SK-N-SH (cell line): ENCODE results near the gene SPRR3. TPM values are rescaled to one million over a fixed set of nuclear protein-coding genes. Genes with fewer than 3 reads are reported as not detected.

Source experiments
- CTCF ChIA-PET: fragments of 300-600, 350-600 bp; formaldehyde crosslinking; extraction: SDS; loops from one replicate; lab custom pipeline; 2021; lab: Yijun Ruan, JAX
- POLR2A ChIA-PET: fragments of 350-600 bp; sonication (Branson Sonifier 250); formaldehyde crosslinking; extraction: SDS; loops from one replicate; lab custom pipeline; 2020; ENCODE audit warnings: antibody characterized with exemption, inconsistent platforms; lab: Yijun Ruan, JAX
- DNase-seq: peaks from one replicate; pipeline ENCODE4 v3.0.0; 2012
- H2AFZ ChIP-seq: fragments of 200-600 bp; sonication (generic); 2 replicates; pipeline ENCODE4 v1.8.1; 2016; ENCODE audit warnings: antibody characterized with exemption, mild to moderate bottlenecking, low read depth
- H3F3A ChIP-seq: fragments of 200-600 bp; sonication (generic); replicated peaks from 2 replicates; pipeline ENCODE3; 2016; ENCODE audit warnings: antibody characterized with exemption, mild to moderate bottlenecking; ENCODE audit not compliant: insufficient read depth
- H3K27ac ChIP-seq, 2 experiments: fragments of 200-500 bp in 1 of 2; fragments of 200-600 bp in 1 of 2; sonication (Bioruptor generic) in 1 of 2; sonication (generic), shearing (Covaris generic) in 1 of 2; 2 replicates each; pipeline versions ENCODE4 v1.5.1 to v1.6.1; 2014 to 2016; ENCODE audit warnings: low read depth in 2 of 2, inconsistent platforms in 1 of 2, low read length in 1 of 2, mild to moderate bottlenecking in 1 of 2, mixed read lengths in 1 of 2
- H3K27me3 ChIP-seq: fragments of 200-600 bp; sonication (generic), shearing (Covaris generic); 2 replicates; pipeline ENCODE4 v1.6.1; 2016; ENCODE audit warnings: mixed run types; ENCODE audit not compliant: insufficient read depth
- H3K36me3 ChIP-seq, 2 experiments: fragments of 200-500 bp in 1 of 2; fragments of 200-600 bp in 1 of 2; sonication (Bioruptor generic) in 1 of 2; sonication (generic) in 1 of 2; replicated peaks in 1 of 2; 2 replicates each; pipeline versions ENCODE3 to v1.5.1; 2014 to 2016; ENCODE audit warnings: low read length in 1 of 2, mild to moderate bottlenecking in 1 of 2; ENCODE audit not compliant: insufficient read depth in 2 of 2, control insufficient read depth in 1 of 2
- H3K4me1 ChIP-seq, 2 experiments: fragments of 200-500 bp in 1 of 2; fragments of 200-600 bp in 1 of 2; sonication (Bioruptor generic) in 1 of 2; sonication (generic), shearing (Covaris generic) in 1 of 2; 2 replicates each; pipeline versions ENCODE4 v1.5.1 to v1.6.1; 2014 to 2016; ENCODE audit warnings: low read depth in 1 of 2, low read length in 1 of 2, mixed run types in 1 of 2; ENCODE audit not compliant: insufficient read depth in 2 of 2, control insufficient read depth in 1 of 2
- H3K4me2 ChIP-seq: fragments of 200-600 bp; sonication (generic), shearing (Covaris generic); 2 replicates; pipeline ENCODE4 v1.6.1; 2017; ENCODE audit warnings: mixed run types
- H3K4me3 ChIP-seq, 2 experiments: fragments of 200-500 bp in 1 of 2; fragments of 200-600 bp in 1 of 2; sonication (Bioruptor generic) in 1 of 2; sonication (generic), shearing (Covaris generic) in 1 of 2; 2 replicates each; pipeline versions ENCODE4 v1.5.1 to v1.8.1; 2014 to 2016; ENCODE audit warnings: low read depth in 2 of 2, inconsistent platforms in 1 of 2, low read length in 1 of 2, mild to moderate bottlenecking in 1 of 2, mixed read lengths in 1 of 2, moderate library complexity in 1 of 2
- H3K79me2 ChIP-seq: fragments of 200-600 bp; sonication (generic); 2 replicates; pipeline ENCODE4 v1.8.1; 2017; ENCODE audit warnings: mild to moderate bottlenecking; ENCODE audit not compliant: insufficient read depth
- H3K9ac ChIP-seq: fragments of 200-600 bp; sonication (generic); 2 replicates; pipeline ENCODE4 v1.6.1; 2017; ENCODE audit warnings: mixed run types
- H3K9me2 ChIP-seq: fragments of 200-600 bp; sonication (generic); 2 replicates; pipeline ENCODE4 v1.6.1; 2017; ENCODE audit warnings: mixed run types
- H3K9me3 ChIP-seq: fragments of 200-600 bp; sonication (generic); 2 replicates; pipeline ENCODE4 v1.6.1; 2017; ENCODE audit warnings: mixed run types, mild to moderate bottlenecking, moderate library complexity
- H4K20me1 ChIP-seq: fragments of 200-600 bp; sonication (generic); 2 replicates; pipeline ENCODE4 v1.6.1; 2017; ENCODE audit warnings: mild to moderate bottlenecking, mixed run types; ENCODE audit not compliant: insufficient read depth
- EP300 ChIP-seq, 2 experiments: IDR thresholded peaks; 2 replicates each; pipeline versions ENCODE4 v1.4.0 to v1.6.1; 2012; ENCODE audit warnings: borderline replicate concordance in 1 of 2, low read depth in 1 of 2, low read length in 1 of 2
- EZH2phosphoT487 ChIP-seq: fragments of 200-600 bp; sonication (generic); IDR thresholded peaks from 2 replicates; pipeline ENCODE4 v1.6.1; 2017; ENCODE audit warnings: low read depth, mixed run types, mild to moderate bottlenecking, antibody characterized with exemption, moderate library complexity, borderline replicate concordance
- FOXM1 ChIP-seq: IDR thresholded peaks from 2 replicates; pipeline ENCODE4 v1.4.0; 2012; ENCODE audit warnings: low read depth, mild to moderate bottlenecking
- NFIC ChIP-seq: IDR thresholded peaks from 2 replicates; pipeline ENCODE4 v1.4.0; 2012; ENCODE audit warnings: borderline replicate concordance
- NRF1 ChIP-seq: IDR thresholded peaks from 2 replicates; pipeline ENCODE4 v1.6.1; 2012; ENCODE audit warnings: low read depth, mild to moderate bottlenecking, low read length
- POLR2AphosphoS5 ChIP-seq: IDR thresholded peaks from 2 replicates; pipeline ENCODE4 v1.6.1; 2012; ENCODE audit warnings: low read depth, low read length
- RXRA ChIP-seq: IDR thresholded peaks from 2 replicates; pipeline ENCODE4 v1.4.0; 2012; ENCODE audit warnings: low read depth, mild to moderate bottlenecking, borderline replicate concordance
- TEAD4 ChIP-seq: IDR thresholded peaks from 2 replicates; pipeline ENCODE4 v1.4.0; 2012; ENCODE audit warnings: mild to moderate bottlenecking, borderline replicate concordance; ENCODE audit not compliant: insufficient read depth
- YY1 ChIP-seq: IDR thresholded peaks from 2 replicates; pipeline ENCODE4 v1.4.0; 2012; ENCODE audit warnings: low read depth, mild to moderate bottlenecking
- WGBS: methylation state at CpG from one replicate; pipeline ENCODE4 v1.1.6; 2017; ENCODE audit warnings: low lambda C conversion rate; 5-methylcytosine and 5-hydroxymethylcytosine counted together
- polyA plus RNA-seq, 3 experiments: library from polyadenylated mRNA; depleted of rRNA; stranded (reverse); fragments of >200 nt; gene quantifications; 2 replicates each; pipeline ENCODE4 v1.2.3, GENCODE V29; 2012
- TF ChIP-seq, protein P1 (sequence below): IDR thresholded peaks from 2 replicates; pipeline ENCODE4 v1.6.1; 2012; ENCODE audit warnings: mild to moderate bottlenecking, low read depth, low read length, moderate library complexity
- TF ChIP-seq, protein P2 (sequence below): IDR thresholded peaks from 2 replicates; pipeline ENCODE4 v1.4.0; 2012; ENCODE audit warnings: low read depth
- TF ChIP-seq, protein P3 (sequence below): fragments of 150-350 bp; IDR thresholded peaks from 2 replicates; pipeline ENCODE4 v1.6.1; 2017; ENCODE audit warnings: antibody characterized with exemption, low read length, low read depth, borderline replicate concordance
- TF ChIP-seq, protein P4 (sequence below): fragments of 150-350 bp; IDR thresholded peaks from 2 replicates; pipeline ENCODE4 v1.6.1; 2016; ENCODE audit warnings: mild to moderate bottlenecking, low read depth, low read length
- TF ChIP-seq, protein P5 (sequence below): fragments of 200-600 bp; sonication (generic); IDR thresholded peaks from 2 replicates; pipeline ENCODE4 v1.6.1; 2017; ENCODE audit warnings: antibody characterized with exemption, mild to moderate bottlenecking, moderate library complexity
- TF ChIP-seq, protein P6 (sequence below): IDR thresholded peaks from 2 replicates; pipeline ENCODE4 v1.4.0; 2012; ENCODE audit warnings: low read depth, borderline replicate concordance

The SPRR3 gene
- polyA plus RNA-seq, 1 of the 3 experiments (the other 2 are of a cell fraction) = not detected

DNA sequence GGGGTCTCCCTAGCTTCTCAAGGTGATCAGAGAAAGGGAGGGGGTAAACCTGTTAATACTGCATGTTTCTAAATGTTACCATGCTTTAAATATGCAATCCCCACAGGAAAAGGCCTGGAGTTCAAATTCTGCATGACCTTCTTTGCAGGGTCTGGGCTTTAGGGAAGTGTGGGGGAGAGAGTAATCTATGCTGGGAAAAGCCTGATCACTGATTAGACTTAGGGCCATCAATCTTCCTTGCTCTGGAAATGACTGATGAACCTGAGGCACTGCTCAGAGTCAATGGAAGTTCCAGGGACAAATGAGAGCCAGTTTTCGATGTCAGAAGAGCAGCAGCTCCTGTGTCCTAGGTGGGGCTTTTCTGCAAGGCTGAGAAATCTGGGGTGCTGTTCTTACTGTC is 20.9 kb upstream of the SPRR3 start (continued):
- TF ChIP-seq, protein P1, sequence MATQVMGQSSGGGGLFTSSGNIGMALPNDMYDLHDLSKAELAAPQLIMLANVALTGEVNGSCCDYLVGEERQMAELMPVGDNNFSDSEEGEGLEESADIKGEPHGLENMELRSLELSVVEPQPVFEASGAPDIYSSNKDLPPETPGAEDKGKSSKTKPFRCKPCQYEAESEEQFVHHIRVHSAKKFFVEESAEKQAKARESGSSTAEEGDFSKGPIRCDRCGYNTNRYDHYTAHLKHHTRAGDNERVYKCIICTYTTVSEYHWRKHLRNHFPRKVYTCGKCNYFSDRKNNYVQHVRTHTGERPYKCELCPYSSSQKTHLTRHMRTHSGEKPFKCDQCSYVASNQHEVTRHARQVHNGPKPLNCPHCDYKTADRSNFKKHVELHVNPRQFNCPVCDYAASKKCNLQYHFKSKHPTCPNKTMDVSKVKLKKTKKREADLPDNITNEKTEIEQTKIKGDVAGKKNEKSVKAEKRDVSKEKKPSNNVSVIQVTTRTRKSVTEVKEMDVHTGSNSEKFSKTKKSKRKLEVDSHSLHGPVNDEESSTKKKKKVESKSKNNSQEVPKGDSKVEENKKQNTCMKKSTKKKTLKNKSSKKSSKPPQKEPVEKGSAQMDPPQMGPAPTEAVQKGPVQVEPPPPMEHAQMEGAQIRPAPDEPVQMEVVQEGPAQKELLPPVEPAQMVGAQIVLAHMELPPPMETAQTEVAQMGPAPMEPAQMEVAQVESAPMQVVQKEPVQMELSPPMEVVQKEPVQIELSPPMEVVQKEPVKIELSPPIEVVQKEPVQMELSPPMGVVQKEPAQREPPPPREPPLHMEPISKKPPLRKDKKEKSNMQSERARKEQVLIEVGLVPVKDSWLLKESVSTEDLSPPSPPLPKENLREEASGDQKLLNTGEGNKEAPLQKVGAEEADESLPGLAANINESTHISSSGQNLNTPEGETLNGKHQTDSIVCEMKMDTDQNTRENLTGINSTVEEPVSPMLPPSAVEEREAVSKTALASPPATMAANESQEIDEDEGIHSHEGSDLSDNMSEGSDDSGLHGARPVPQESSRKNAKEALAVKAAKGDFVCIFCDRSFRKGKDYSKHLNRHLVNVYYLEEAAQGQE = no peak

DNA sequence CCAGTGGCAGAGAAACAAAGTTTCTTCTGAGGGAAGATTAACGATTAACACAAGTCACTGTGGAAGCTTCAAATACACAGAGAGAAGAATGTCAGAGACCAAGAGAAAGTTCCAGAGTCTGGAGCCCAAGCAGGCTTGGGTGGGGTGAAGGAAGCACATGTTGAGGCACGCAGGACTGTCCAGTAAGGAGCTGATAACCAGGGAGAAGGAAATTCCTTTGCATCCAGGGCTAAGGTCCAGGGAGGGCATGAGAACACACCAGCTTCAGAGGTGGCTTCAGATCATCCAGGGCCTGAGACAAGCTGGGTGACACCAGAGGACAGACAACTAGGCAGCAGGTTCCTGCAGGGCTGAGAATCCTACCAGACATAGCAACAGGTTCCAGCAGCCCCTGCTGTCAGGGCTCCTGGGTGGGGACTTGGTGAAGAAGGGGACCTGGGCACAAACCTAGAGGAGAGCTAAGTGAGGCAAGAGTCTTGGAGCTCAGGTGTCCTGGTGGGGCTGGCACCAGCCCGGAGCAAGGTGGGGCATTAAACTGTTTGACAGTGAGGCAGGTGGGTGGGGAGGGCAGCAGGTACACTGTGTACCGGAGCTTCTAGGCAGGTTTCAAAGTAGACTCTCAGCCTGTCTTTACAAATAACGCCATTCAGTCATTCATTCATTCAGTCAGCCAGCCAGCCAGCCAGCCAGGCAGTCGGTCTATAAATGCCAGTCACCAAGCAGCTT is 20.2 kb upstream of the SPRR3 start:
- no peak for DNase-seq
- no peaks in the 10 kb centered on the region for H3K36me3 ChIP-seq
- no peak overlapping the region for H3K9ac ChIP-seq
- H3K27ac ChIP-seq = no peak overlapping the region
- H3K4me2 ChIP-seq = no peak overlapping the region
- H3K4me1 ChIP-seq = no peaks in the 10 kb centered on the region
- no peaks in the 10 kb centered on the region for H3K9me2 ChIP-seq
- no peaks in the 10 kb centered on the region for H4K20me1 ChIP-seq
- CTCF ChIA-PET = no interaction called here
- H3K9me3 ChIP-seq = no peaks in the 10 kb centered on the region
- no peak overlapping the region for H2AFZ ChIP-seq
- H3K79me2 ChIP-seq = no peaks in the 10 kb centered on the region
- no peaks in the 10 kb centered on the region for H3F3A ChIP-seq
- WGBS = 0% methylated on average over 6 of the region's 6 CpGs
- no peaks in the 10 kb centered on the region for H3K27me3 ChIP-seq
- POLR2A ChIA-PET = no interaction called here
- TF ChIP-seq, protein P2, sequence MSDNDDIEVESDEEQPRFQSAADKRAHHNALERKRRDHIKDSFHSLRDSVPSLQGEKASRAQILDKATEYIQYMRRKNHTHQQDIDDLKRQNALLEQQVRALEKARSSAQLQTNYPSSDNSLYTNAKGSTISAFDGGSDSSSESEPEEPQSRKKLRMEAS = no peak
- TF ChIP-seq POLR2AphosphoS5 (no peak), FOXM1 (no peak), EZH2phosphoT487 (no peak), RXRA (no peak), YY1 (no peak), NRF1 (no peak), TEAD4 (no peak), EP300 (IDR thresholded peaks at IDR 0.05; ENCODE audit: borderline replicate concordance in 1 of 2, low read depth in 1 of 2, low read length in 1 of 2) (no peak), NFIC (no peak)
- TF ChIP-seq, protein P3, sequence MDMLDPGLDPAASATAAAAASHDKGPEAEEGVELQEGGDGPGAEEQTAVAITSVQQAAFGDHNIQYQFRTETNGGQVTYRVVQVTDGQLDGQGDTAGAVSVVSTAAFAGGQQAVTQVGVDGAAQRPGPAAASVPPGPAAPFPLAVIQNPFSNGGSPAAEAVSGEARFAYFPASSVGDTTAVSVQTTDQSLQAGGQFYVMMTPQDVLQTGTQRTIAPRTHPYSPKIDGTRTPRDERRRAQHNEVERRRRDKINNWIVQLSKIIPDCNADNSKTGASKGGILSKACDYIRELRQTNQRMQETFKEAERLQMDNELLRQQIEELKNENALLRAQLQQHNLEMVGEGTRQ = no peak
- TF ChIP-seq, protein P4, sequence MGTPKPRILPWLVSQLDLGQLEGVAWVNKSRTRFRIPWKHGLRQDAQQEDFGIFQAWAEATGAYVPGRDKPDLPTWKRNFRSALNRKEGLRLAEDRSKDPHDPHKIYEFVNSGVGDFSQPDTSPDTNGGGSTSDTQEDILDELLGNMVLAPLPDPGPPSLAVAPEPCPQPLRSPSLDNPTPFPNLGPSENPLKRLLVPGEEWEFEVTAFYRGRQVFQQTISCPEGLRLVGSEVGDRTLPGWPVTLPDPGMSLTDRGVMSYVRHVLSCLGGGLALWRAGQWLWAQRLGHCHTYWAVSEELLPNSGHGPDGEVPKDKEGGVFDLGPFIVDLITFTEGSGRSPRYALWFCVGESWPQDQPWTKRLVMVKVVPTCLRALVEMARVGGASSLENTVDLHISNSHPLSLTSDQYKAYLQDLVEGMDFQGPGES = no peak
- TF ChIP-seq, protein P5, sequence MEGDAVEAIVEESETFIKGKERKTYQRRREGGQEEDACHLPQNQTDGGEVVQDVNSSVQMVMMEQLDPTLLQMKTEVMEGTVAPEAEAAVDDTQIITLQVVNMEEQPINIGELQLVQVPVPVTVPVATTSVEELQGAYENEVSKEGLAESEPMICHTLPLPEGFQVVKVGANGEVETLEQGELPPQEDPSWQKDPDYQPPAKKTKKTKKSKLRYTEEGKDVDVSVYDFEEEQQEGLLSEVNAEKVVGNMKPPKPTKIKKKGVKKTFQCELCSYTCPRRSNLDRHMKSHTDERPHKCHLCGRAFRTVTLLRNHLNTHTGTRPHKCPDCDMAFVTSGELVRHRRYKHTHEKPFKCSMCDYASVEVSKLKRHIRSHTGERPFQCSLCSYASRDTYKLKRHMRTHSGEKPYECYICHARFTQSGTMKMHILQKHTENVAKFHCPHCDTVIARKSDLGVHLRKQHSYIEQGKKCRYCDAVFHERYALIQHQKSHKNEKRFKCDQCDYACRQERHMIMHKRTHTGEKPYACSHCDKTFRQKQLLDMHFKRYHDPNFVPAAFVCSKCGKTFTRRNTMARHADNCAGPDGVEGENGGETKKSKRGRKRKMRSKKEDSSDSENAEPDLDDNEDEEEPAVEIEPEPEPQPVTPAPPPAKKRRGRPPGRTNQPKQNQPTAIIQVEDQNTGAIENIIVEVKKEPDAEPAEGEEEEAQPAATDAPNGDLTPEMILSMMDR = no peak
- TF ChIP-seq, protein P6, sequence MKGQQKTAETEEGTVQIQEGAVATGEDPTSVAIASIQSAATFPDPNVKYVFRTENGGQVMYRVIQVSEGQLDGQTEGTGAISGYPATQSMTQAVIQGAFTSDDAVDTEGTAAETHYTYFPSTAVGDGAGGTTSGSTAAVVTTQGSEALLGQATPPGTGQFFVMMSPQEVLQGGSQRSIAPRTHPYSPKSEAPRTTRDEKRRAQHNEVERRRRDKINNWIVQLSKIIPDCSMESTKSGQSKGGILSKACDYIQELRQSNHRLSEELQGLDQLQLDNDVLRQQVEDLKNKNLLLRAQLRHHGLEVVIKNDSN = no peak
- TF ChIP-seq, all 33 proteins: peak for 0
- no peak overlapping the region for H3K4me3 ChIP-seq
